Activated T-helper 1 cell treated with anti-CD3 and anti-CD28 coated beads, Interleukin-12 subunit alpha, Interleukin-12 subunit beta, Interleukin-2, Interleukin-4 antibody, amounts not matched to agents 30 ng/mL and 10 ng/mL and 1 ng/mL, durations not matched to agents 14 hours and 24 hours and 36 hours (primary cell): ENCODE data around the gene DNAJC11. TPM values are rescaled to one million over a fixed set of nuclear protein-coding genes. Genes with fewer than 3 reads are reported as not detected.
"Not testable (repeated sequence)": the region's sequence is repeated elsewhere in the genome, so short reads cannot be mapped to it uniquely, and the experiment has no call there.

ENCODE experiments used
- DNase-seq: peaks from one replicate; pipeline ENCODE4 v3.0.0; 2021; ENCODE audit warnings: low spot score
- H3K27ac Mint-ChIP-seq: one replicate; pipeline ENCODE4 v1.8.0; 2021; ENCODE audit warnings: mild to moderate bottlenecking, mixed read lengths
- H3K27me3 Mint-ChIP-seq: one replicate; pipeline ENCODE4 v1.8.0; 2022; ENCODE audit warnings: mild to moderate bottlenecking, moderate library complexity, mixed read lengths; ENCODE audit not compliant: insufficient read depth
- H3K36me3 Mint-ChIP-seq: one replicate; pipeline ENCODE4 v1.8.0; 2021; ENCODE audit warnings: low read depth, mixed read lengths
- H3K4me1 Mint-ChIP-seq: one replicate; pipeline ENCODE4 v1.8.0; 2021; ENCODE audit warnings: low read depth, mixed read lengths
- H3K4me3 Mint-ChIP-seq: one replicate; pipeline ENCODE4 v1.8.0; 2021; ENCODE audit warnings: mild to moderate bottlenecking, moderate library complexity, mixed read lengths
- H3K9me3 Mint-ChIP-seq: one replicate; pipeline ENCODE4 v1.8.0; 2021; ENCODE audit warnings: mixed read lengths
- intact Hi-C: fragments of 100-400 bp; cut with micrococcal nuclease; formaldehyde crosslinking; loops from one replicate; pipeline ENCODE4 v1.15.1; 2024
- total RNA-seq: library from RNA; stranded (reverse); gene quantifications from 2 replicates; pipeline ENCODE4 v1.2.3, GENCODE V29; 2022

The DNAJC11 gene
- total RNA-seq, 1 donor from 2014 or later: 81.4 TPM

DNA sequence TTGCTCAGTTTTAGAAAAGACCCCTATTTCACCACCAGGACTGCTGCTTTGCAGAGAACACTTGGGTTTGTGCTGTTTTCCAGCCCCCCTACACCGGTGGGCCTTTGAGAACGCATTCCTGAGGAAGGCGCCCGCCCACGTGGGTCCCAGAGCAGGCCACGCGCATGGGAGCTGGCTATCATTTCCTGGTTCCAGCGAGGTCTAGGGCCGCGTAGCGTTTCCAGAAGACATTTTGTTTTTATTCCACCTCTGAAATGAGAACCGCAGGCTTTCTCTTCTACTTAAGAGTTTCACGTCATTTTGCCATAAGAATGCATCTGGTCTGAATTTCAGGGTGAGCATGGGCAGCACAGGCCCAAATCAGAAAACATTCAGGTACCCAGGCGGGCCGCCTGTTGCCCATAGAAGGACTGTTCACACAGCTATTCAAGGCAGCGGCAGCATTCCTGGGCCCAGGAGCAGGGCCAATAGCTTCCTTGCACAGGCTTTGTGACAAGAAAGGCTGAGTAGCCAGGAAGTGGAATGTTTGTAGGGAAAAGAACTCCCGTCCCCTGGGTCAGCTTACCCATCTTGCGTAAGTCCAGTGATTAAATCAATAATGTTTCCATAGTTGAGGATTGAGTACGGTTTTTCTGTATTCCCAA, 97.6 kb downstream of the DNAJC11 start:
- Mint-ChIP-seq H3K27ac (peak overlapping the region; percentile 96), H3K9me3 (no peaks in the 10 kb centered on the region), H3K27me3 (peaks cover 6% of the 10 kb centered on the region), H3K4me1 (peaks cover 25% of the 10 kb centered on the region), H3K36me3 (peaks cover 9% of the 10 kb centered on the region), H3K4me3 (peak overlapping the region; percentile 81)
- intact Hi-C loops: loop anchor here (1.0 to 5.0 kb wide), 8 partner anchors 99 to 611 kb away; partner anchors contain the start of genes ACOT7, CAMTA1, ICMT and NPHP4
- DNase-seq: no peak

DNA sequence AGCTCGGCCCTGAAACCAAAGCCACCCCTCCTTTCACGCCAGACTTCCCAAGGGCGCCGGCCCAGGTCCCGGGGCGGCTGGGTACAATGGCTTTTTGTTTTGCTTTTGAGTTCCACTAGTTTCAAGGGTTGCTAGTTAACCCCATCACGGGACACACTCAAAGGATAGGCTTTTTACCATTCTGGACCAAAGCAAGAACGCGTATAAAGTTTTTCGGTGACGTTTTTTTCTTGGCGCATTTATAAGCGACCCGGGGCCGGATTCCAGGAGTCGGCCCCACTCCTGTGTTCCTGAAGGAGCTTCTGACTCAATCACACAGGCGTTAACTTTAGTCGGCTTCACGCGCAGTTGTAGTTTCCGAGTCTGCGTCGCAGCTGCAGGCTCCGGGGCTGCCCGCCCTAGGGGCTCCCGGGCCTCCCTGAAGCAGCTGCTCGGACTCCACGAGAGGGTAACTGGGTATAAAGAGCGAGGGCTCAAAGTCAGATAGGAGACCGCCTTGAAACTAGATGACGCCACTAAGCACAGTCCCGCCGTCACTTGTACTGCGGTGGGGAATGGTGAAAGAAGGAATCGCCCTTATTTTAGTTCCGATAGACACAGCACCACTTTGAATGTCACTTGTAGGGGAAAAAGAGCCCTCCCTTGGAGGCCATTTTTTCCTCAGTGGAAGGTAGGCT, 98.2 kb downstream of the DNAJC11 start:
- peak overlapping the region; percentile 81 for H3K4me3 Mint-ChIP-seq
- peak overlapping the region; percentile 96 for H3K27ac Mint-ChIP-seq
- H3K4me1 Mint-ChIP-seq: peaks cover 28% of the 10 kb centered on the region
- H3K36me3 Mint-ChIP-seq: peaks cover 10% of the 10 kb centered on the region
- peak; percentile 40 for DNase-seq
- no peaks in the 10 kb centered on the region for H3K9me3 Mint-ChIP-seq
- intact Hi-C loops: loop anchor here (1.0 to 5.0 kb wide), 8 partner anchors 99 to 611 kb away; partner anchors contain the start of genes ACOT7, CAMTA1, ICMT and NPHP4
- H3K27me3 Mint-ChIP-seq: peaks cover 6% of the 10 kb centered on the region

DNA sequence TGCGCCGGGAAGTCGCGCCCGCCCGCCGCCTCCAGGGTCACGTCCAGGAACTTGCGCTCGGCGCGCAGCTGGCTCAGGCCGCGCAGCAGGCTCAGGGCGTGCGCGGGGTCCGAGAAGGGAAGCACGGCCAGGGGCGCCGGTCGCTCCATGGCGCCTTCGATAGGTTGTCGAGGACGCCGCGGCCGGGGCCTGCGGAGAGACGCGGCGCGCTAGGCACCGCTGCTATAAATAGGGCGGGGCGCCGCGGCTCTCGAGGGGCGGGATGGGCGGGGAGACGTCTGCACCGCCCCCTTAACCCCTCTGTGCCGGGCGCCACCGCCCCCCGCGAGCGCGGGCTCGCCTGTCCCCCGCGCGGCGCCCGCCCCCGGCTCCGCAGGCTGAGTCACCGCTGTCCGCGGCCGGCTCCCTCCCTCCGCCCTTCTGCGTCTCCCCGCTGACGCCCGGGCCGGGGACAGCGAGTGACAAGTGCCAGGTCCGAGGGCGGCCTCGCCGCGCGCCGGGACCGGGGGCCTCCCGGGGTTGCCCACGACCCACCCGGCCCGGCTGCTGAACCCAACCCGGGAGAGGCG, 98.9 kb downstream of the DNAJC11 start, which contains the start of gene KLHL21:
Gene KLHL21, minus strand, starts transcription at position 201 of the 569 bp plus-strand sequence. Its CDS starts 52 bp downstream, at position 149.
- peaks cover 2% of the 10 kb centered on the region for H3K27me3 Mint-ChIP-seq

DNA sequence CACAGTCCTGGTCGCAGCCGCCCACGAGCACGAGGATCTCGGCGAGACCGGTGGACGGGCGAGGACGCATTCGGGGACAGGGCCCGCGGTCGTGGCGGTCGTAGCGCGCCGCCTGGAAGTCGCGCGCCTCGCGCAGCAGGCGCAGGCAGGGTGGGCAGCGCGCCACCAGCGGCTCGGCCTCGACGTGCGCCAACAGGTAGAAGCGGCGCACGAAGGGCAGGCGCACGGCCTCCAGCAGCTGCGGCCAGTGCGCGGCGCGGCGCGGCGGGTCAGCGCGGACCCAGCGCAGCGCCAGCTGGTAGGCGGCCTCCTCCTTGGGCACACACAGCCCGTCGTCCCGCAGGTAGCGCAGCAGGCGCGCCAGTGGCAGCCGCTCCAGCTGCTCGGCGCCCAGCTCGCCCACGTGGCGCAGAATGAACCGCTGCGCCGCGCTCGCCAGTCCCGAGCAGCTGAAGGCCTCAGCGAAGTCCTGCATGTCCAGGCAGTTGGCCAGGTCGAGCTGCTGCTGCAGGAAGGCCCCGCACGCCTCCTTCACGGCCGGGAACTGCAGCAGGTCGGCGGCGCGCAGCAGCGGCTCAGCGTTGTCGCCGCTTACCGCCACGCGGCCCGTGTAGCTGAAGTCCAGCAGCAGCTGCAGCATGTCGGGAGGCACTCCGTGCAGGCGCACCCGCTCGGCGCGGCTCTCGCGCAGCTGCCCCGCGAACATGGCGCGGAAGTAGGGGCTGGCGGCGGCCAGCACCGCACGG, 99.5 kb downstream of the DNAJC11 start:
- Mint-ChIP-seq H3K4me1 (peaks cover 28% of the 10 kb centered on the region), H3K9me3 (no peaks in the 10 kb centered on the region), H3K36me3 (peaks cover 16% of the 10 kb centered on the region), H3K4me3 (peak overlapping the region; percentile 90), H3K27me3 (peaks cover 2% of the 10 kb centered on the region), H3K27ac (peak overlapping the region; percentile 89)
- DNase-seq: no peak
- intact Hi-C loops: loop anchor here (1.0 to 5.0 kb wide), 12 partner anchors 11 to 609 kb away; partner anchors contain the start of genes ACOT7, CAMTA1, ICMT and NOL9

More for the DNA sequence above, 98.9 kb downstream of the DNAJC11 start, which contains the start of gene KLHL21:
- Mint-ChIP-seq H3K36me3 (peaks cover 12% of the 10 kb centered on the region), H3K4me3 (peak within 1 kb of the TSS; percentile 90), H3K4me1 (peaks cover 28% of the 10 kb centered on the region), H3K9me3 (no peaks in the 10 kb centered on the region), H3K27ac (peak within 1 kb of the TSS; percentile 96)
- peak; percentile 75 for DNase-seq
- intact Hi-C loops: loop anchor here (1.0 to 5.0 kb wide), 10 partner anchors 11 to 610 kb away; partner anchors contain the start of genes ACOT7, CAMTA1, ICMT and NPHP4

GRCh38 chr1:6601049-6601922, 100.3 kb downstream of the DNAJC11 start:
- Mint-ChIP-seq H3K36me3 (peaks cover 19% of the 10 kb centered on the region), H3K4me1 (peaks cover 30% of the 10 kb centered on the region), H3K27ac (peak overlapping the region; percentile 89), H3K4me3 (peak overlapping the region; percentile 90), H3K27me3 (peaks cover 2% of the 10 kb centered on the region), H3K9me3 (no peaks in the 10 kb centered on the region)
- intact Hi-C loops: loop anchor here (1.0 to 5.0 kb wide), 6 partner anchors 22 to 364 kb away; partner anchors contain the start of genes ACOT7, ICMT, NOL9 and ZBTB48
- peak; percentile 69 for DNase-seq

GRCh38 chr1:6600410-6601048, 101.1 kb downstream of the DNAJC11 start:
- peak overlapping the region; percentile 89 for H3K27ac Mint-ChIP-seq
- peaks cover 23% of the 10 kb centered on the region for H3K36me3 Mint-ChIP-seq
- intact Hi-C loops: loop anchor here (1.0 to 5.0 kb wide), 6 partner anchors 21 to 363 kb away; partner anchors contain the start of genes ACOT7, ICMT, NOL9 and ZBTB48
- peak overlapping the region; percentile 90 for H3K4me3 Mint-ChIP-seq
- H3K27me3 Mint-ChIP-seq: peaks cover 2% of the 10 kb centered on the region
- H3K4me1 Mint-ChIP-seq: peaks cover 37% of the 10 kb centered on the region
- no peaks in the 10 kb centered on the region for H3K9me3 Mint-ChIP-seq
- DNase-seq: no peak

GRCh38 chr1:6599991-6600390, 101.6 kb downstream of the DNAJC11 start:
- Mint-ChIP-seq H3K36me3 (peaks cover 28% of the 10 kb centered on the region), H3K4me3 (peak overlapping the region; percentile 90), H3K4me1 (peaks cover 38% of the 10 kb centered on the region), H3K27ac (peak overlapping the region; percentile 89)
- not testable (repeated sequence) for H3K9me3 Mint-ChIP-seq, DNase-seq, H3K27me3 Mint-ChIP-seq
- intact Hi-C loops: loop anchor here (5.0 kb wide), 3 partner anchors 142 to 363 kb away; partner anchors contain the start of genes ACOT7 and ICMT

DNA sequence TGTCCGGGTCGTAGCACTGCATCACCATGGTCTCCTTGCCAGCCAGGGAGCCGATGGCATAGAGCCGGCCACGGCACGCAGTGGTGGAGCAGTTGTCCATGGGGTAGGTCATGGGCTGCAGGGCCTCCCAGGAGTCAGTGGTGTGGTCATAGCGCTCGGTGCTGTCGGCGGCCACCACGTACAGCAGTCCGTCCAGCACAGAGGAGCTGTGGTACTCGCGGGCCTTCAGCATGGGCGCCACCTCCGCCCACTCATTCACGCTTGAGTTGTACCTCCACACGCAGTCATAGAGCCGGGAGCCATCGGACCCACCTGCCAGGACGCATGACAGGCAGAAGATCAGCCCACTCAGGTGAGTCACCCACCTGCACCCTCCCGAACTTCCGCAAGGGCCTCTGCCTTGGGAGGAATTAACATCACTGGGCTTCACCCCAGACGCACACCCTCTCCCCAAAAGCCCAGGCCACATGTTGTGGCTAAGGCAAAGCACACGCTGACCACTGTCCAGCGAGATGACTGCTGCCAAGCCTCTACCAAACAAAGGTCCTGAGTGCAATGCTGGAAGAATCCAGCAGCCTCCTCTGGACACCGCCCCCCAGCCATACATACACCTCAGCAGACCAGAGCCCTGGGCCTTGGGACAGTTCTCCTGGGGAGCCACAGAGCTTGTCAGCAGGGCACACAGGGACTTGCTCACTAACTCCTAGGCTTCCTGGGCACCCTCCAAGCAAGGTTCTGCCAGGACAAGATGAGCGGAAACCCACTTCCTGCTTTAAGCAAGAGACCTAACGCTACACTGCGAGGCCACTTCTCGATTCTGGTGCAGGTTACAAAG, 102.3 kb downstream of the DNAJC11 start:
- DNase-seq: peak; percentile 38
- Mint-ChIP-seq H3K4me3 (peak overlapping the region; percentile 90), H3K27ac (peak overlapping the region; percentile 89), H3K27me3 (no peaks in the 10 kb centered on the region), H3K9me3 (no peaks in the 10 kb centered on the region), H3K36me3 (peaks cover 32% of the 10 kb centered on the region), H3K4me1 (peaks cover 37% of the 10 kb centered on the region)
- intact Hi-C loops: no loop called here

GRCh38 chr1:6597777-6598131, 103.9 kb downstream of the DNAJC11 start:
- no peaks in the 10 kb centered on the region for H3K27me3 Mint-ChIP-seq
- H3K4me3 Mint-ChIP-seq: no peak overlapping the region
- H3K9me3 Mint-ChIP-seq: no peaks in the 10 kb centered on the region
- H3K36me3 Mint-ChIP-seq: peaks cover 38% of the 10 kb centered on the region
- DNase-seq: no peak
- H3K27ac Mint-ChIP-seq: no peak overlapping the region
- intact Hi-C loops: no loop called here
- peaks cover 26% of the 10 kb centered on the region for H3K4me1 Mint-ChIP-seq

- no peak for DNase-seq
- H3K4me1 Mint-ChIP-seq: peaks cover 26% of the 10 kb centered on the region
- H3K4me3 Mint-ChIP-seq: no peak overlapping the region
- peaks cover 38% of the 10 kb centered on the region for H3K36me3 Mint-ChIP-seq
- intact Hi-C loops: no loop called here
- no peak overlapping the region for H3K27ac Mint-ChIP-seq
- H3K27me3 Mint-ChIP-seq: no peaks in the 10 kb centered on the region
- no peaks in the 10 kb centered on the region for H3K9me3 Mint-ChIP-seq
Measured at GRCh38 chr1:6596886-6597776, 104.5 kb downstream of the DNAJC11 start.
